ENCODE measurements around the gene ZEB2.

The ZEB2 gene

GRCh38 chr2:144346229-144346628, 173.7 kb downstream of the ZEB2 start:
- Histone ChIP-seq H3F3A (ENCODE audit: low read depth) (no peaks in the 10 kb centered on the region), H3K9ac (ENCODE audit: low read depth, low read length, poor library complexity, severe bottlenecking) (no peak overlapping the region), H2AFZ (ENCODE audit: low read length) (no peak overlapping the region), H3K9me3 (ENCODE audit: insufficient read depth, low read depth, low read length) (no peaks in the 10 kb centered on the region), H3K4me1 (ENCODE audit: insufficient read depth, low read length, poor library complexity, severe bottlenecking) (no peaks in the 10 kb centered on the region), H3K4me2 (ENCODE audit: low read depth, low read length, poor library complexity, severe bottlenecking) (no peak overlapping the region), H3K4me3 (ENCODE audit: low read length, poor library complexity, severe bottlenecking) (no peak overlapping the region), H3K79me2 (ENCODE audit: insufficient read depth, low read length) (no peaks in the 10 kb centered on the region), H3K27me3 (ENCODE audit: insufficient read depth, low read length, poor library complexity, severe bottlenecking) (no peaks in the 10 kb centered on the region), H3K9me2 (replicated peaks; ENCODE audit: low read depth, low read length) (no peaks in the 10 kb centered on the region), H3K36me3 (ENCODE audit: insufficient read depth, low read length) (no peaks in the 10 kb centered on the region), H4K20me1 (ENCODE audit: insufficient read depth, low read length, poor library complexity, severe bottlenecking) (no peaks in the 10 kb centered on the region)
- TF ChIP-seq CTCF (conservative IDR thresholded peaks at IDR 0.05; ENCODE audit: low read length) = no peak
- no peak for TF ChIP-seq EZH2phosphoT487 (IDR thresholded peaks at IDR 0.05; ENCODE audit: borderline replicate concordance)

DNA sequence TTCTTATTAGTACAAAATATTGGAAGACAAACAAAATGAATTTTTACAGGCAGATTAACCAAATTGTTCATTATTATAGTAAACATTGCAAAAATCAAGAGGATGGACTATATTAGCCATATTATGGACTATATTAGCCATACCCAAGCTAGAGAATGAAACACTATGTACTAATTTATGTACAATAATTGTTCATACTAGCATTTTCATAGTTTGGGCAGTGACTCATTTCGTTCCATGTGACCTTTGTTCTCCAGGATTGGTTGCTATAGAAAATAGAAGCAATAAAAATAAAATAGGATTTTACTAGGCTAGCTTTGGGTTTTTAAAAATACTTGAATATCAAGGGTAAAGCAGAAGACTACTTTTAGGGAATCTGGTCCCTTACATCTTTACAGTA, 176.8 kb downstream of the ZEB2 start:
- Histone ChIP-seq H3K4me1 (ENCODE audit: insufficient read depth, low read length, poor library complexity, severe bottlenecking) (peaks cover 6% of the 10 kb centered on the region), H4K20me1 (ENCODE audit: insufficient read depth, low read length, poor library complexity, severe bottlenecking) (no peaks in the 10 kb centered on the region), H3K9ac (ENCODE audit: low read depth, low read length, poor library complexity, severe bottlenecking) (no peak overlapping the region), H3F3A (ENCODE audit: low read depth) (no peaks in the 10 kb centered on the region), H3K4me2 (ENCODE audit: low read depth, low read length, poor library complexity, severe bottlenecking) (no peak overlapping the region), H3K27me3 (ENCODE audit: insufficient read depth, low read length, poor library complexity, severe bottlenecking) (no peaks in the 10 kb centered on the region), H3K9me2 (replicated peaks; ENCODE audit: low read depth, low read length) (no peaks in the 10 kb centered on the region), H3K9me3 (ENCODE audit: insufficient read depth, low read depth, low read length) (no peaks in the 10 kb centered on the region), H2AFZ (ENCODE audit: low read length) (no peak overlapping the region), H3K36me3 (ENCODE audit: insufficient read depth, low read length) (no peaks in the 10 kb centered on the region), H3K79me2 (ENCODE audit: insufficient read depth, low read length) (no peaks in the 10 kb centered on the region), H3K4me3 (ENCODE audit: low read length, poor library complexity, severe bottlenecking) (no peak overlapping the region)
- no peak for TF ChIP-seq EZH2phosphoT487 (IDR thresholded peaks at IDR 0.05; ENCODE audit: borderline replicate concordance)
- TF ChIP-seq CTCF (conservative IDR thresholded peaks at IDR 0.05; ENCODE audit: low read length) = no peak

DNA sequence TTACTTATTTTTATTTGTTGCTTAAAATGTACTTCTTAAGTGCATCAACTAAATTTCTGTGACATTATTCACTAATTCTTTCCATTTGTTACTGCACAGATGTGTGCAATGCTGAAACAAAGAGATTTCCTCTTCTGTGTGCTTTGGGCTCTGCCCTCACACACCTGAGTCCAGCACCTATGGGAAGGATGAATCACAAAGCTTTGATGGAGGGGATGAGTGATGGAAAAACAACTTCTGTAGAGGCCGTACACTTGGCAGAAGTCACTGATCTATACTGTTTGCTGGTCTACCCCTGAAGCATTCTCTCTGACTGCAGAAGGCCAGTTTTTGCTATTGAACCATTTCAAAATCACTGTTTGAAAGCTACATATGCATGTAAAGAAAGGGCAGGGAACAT, 178.4 kb downstream of the ZEB2 start:
- no peaks in the 10 kb centered on the region for H4K20me1 ChIP-seq (ENCODE audit: insufficient read depth, low read length, poor library complexity, severe bottlenecking)
- no peaks in the 10 kb centered on the region for H3K27me3 ChIP-seq (ENCODE audit: insufficient read depth, low read length, poor library complexity, severe bottlenecking)
- H3F3A ChIP-seq (ENCODE audit: low read depth) = no peaks in the 10 kb centered on the region
- no peaks in the 10 kb centered on the region for H3K9me2 ChIP-seq (replicated peaks; ENCODE audit: low read depth, low read length)
- H3K4me3 ChIP-seq (ENCODE audit: low read length, poor library complexity, severe bottlenecking) = no peak overlapping the region
- H3K36me3 ChIP-seq (ENCODE audit: insufficient read depth, low read length) = no peaks in the 10 kb centered on the region
- H3K79me2 ChIP-seq (ENCODE audit: insufficient read depth, low read length) = no peaks in the 10 kb centered on the region
- H3K9me3 ChIP-seq (ENCODE audit: insufficient read depth, low read depth, low read length) = no peaks in the 10 kb centered on the region
- no peak overlapping the region for H2AFZ ChIP-seq (ENCODE audit: low read length)
- peaks cover 6% of the 10 kb centered on the region for H3K4me1 ChIP-seq (ENCODE audit: insufficient read depth, low read length, poor library complexity, severe bottlenecking)
- no peak for TF ChIP-seq CTCF (conservative IDR thresholded peaks at IDR 0.05; ENCODE audit: low read length)
- no peak for TF ChIP-seq EZH2phosphoT487 (IDR thresholded peaks at IDR 0.05; ENCODE audit: borderline replicate concordance)
- no peak overlapping the region for H3K9ac ChIP-seq (ENCODE audit: low read depth, low read length, poor library complexity, severe bottlenecking)
- no peak overlapping the region for H3K4me2 ChIP-seq (ENCODE audit: low read depth, low read length, poor library complexity, severe bottlenecking)

Data from Loucy (cell line).